NT2/D1 (cell line): ENCODE measurements around the gene SPSB4.

ENCODE experiments used
- DNase-seq: peaks from one replicate; pipeline ENCODE4 v3.0.0-alpha.2; 2011; ENCODE audit warnings: low read depth, low spot score
- H3K27me3 ChIP-seq: 2 replicates; pipeline ENCODE4 v1.6.0; 2011; ENCODE audit warnings: mild to moderate bottlenecking; ENCODE audit not compliant: insufficient read length, insufficient read depth
- H3K36me3 ChIP-seq: 2 replicates; pipeline ENCODE4 v1.6.1; 2011; ENCODE audit warnings: mild to moderate bottlenecking, low read length, mixed read lengths; ENCODE audit not compliant: insufficient read depth, insufficient read length
- H3K4me1 ChIP-seq: 2 replicates; pipeline ENCODE4 v1.5.1; 2011; ENCODE audit not compliant: insufficient read depth, insufficient read length
- H3K4me3 ChIP-seq: 2 replicates; pipeline ENCODE4 v1.5.1; 2011; ENCODE audit warnings: low read depth; ENCODE audit not compliant: insufficient read length
- H3K9ac ChIP-seq: 2 replicates; pipeline ENCODE4 v1.6.0; 2011; ENCODE audit warnings: low read depth; ENCODE audit not compliant: insufficient read length
- H3K9me3 ChIP-seq: 2 replicates; pipeline ENCODE4 v1.5.1; 2011; ENCODE audit warnings: mild to moderate bottlenecking, low read length; ENCODE audit not compliant: insufficient read depth
- SUZ12 ChIP-seq: IDR thresholded peaks from 2 replicates; pipeline ENCODE4 v1.6.1; 2011; ENCODE audit not compliant: insufficient read length, insufficient read depth; ENCODE audit errors: extremely low read depth
- YY1 ChIP-seq: IDR thresholded peaks from 2 replicates; pipeline ENCODE4 v1.6.1; 2011; ENCODE audit not compliant: insufficient read length, insufficient read depth
- ZNF274 ChIP-seq: IDR thresholded peaks from 2 replicates; pipeline ENCODE4 v1.6.1; 2011; ENCODE audit warnings: mild to moderate bottlenecking, low read depth, low read length

The SPSB4 gene

GRCh38 chr3:141178026-141178425, 126.9 kb downstream of the SPSB4 start:
- H3K36me3 ChIP-seq = no peaks in the 10 kb centered on the region
- H3K4me1 ChIP-seq = no peaks in the 10 kb centered on the region
- H3K27me3 ChIP-seq = no peaks in the 10 kb centered on the region
- no peak for DNase-seq
- H3K4me3 ChIP-seq = no peak overlapping the region
- TF ChIP-seq ZNF274 = no peak
- no peak for TF ChIP-seq YY1
- TF ChIP-seq SUZ12 = no peak
- H3K9me3 ChIP-seq = peaks cover 9% of the 10 kb centered on the region
- no peak overlapping the region for H3K9ac ChIP-seq

GRCh38 chr3:141178551-141178950, 127.4 kb downstream of the SPSB4 start:
- no peak for DNase-seq
- peaks cover 9% of the 10 kb centered on the region for H3K9me3 ChIP-seq
- H3K9ac ChIP-seq = no peak overlapping the region
- no peak overlapping the region for H3K4me3 ChIP-seq
- H3K36me3 ChIP-seq = no peaks in the 10 kb centered on the region
- no peaks in the 10 kb centered on the region for H3K4me1 ChIP-seq
- TF ChIP-seq ZNF274 (no peak), YY1 (no peak), SUZ12 (no peak)
- no peaks in the 10 kb centered on the region for H3K27me3 ChIP-seq

GRCh38 chr3:141179983-141180382, 128.8 kb downstream of the SPSB4 start:
- no peak for TF ChIP-seq ZNF274
- no peak for TF ChIP-seq YY1
- no peak for TF ChIP-seq SUZ12
- Histone ChIP-seq H3K9me3 (peaks cover 9% of the 10 kb centered on the region), H3K9ac (no peak overlapping the region), H3K4me1 (no peaks in the 10 kb centered on the region), H3K36me3 (no peaks in the 10 kb centered on the region), H3K4me3 (no peak overlapping the region), H3K27me3 (no peaks in the 10 kb centered on the region)
- no peak for DNase-seq

GRCh38 chr3:141181196-141181595, 130.0 kb downstream of the SPSB4 start:
- TF ChIP-seq ZNF274 = no peak
- TF ChIP-seq YY1 = no peak
- Histone ChIP-seq H3K36me3 (no peaks in the 10 kb centered on the region), H3K9ac (no peak overlapping the region), H3K4me1 (no peaks in the 10 kb centered on the region), H3K4me3 (no peak overlapping the region), H3K9me3 (peaks cover 9% of the 10 kb centered on the region), H3K27me3 (no peaks in the 10 kb centered on the region)
- no peak for DNase-seq

GRCh38 chr3:141181819-141182218, 130.7 kb downstream of the SPSB4 start:
- H3K4me3 ChIP-seq = no peak overlapping the region
- TF ChIP-seq ZNF274 (no peak), SUZ12 (no peak), YY1 (no peak)
- H3K36me3 ChIP-seq = no peaks in the 10 kb centered on the region
- no peaks in the 10 kb centered on the region for H3K4me1 ChIP-seq
- no peaks in the 10 kb centered on the region for H3K27me3 ChIP-seq
- DNase-seq = no peak
- peaks cover 9% of the 10 kb centered on the region for H3K9me3 ChIP-seq
- no peak overlapping the region for H3K9ac ChIP-seq

- H3K4me3 ChIP-seq = no peak overlapping the region
- H3K36me3 ChIP-seq = no peaks in the 10 kb centered on the region
- no peak for DNase-seq
- H3K9ac ChIP-seq = no peak overlapping the region
- TF ChIP-seq SUZ12 (no peak), YY1 (no peak), ZNF274 (no peak)
- H3K27me3 ChIP-seq = no peaks in the 10 kb centered on the region
- peaks cover 9% of the 10 kb centered on the region for H3K9me3 ChIP-seq
- H3K4me1 ChIP-seq = no peaks in the 10 kb centered on the region
Measured at GRCh38 chr3:141183606-141184005, 132.5 kb downstream of the SPSB4 start.

- Histone ChIP-seq H3K9me3 (peaks cover 8% of the 10 kb centered on the region), H3K9ac (no peak overlapping the region), H3K4me3 (no peak overlapping the region), H3K27me3 (no peaks in the 10 kb centered on the region), H3K4me1 (no peaks in the 10 kb centered on the region), H3K36me3 (no peaks in the 10 kb centered on the region)
- DNase-seq = no peak
- no peak for TF ChIP-seq YY1
- no peak for TF ChIP-seq SUZ12
- no peak for TF ChIP-seq ZNF274
Measured at GRCh38 chr3:141184430-141184829, 133.3 kb downstream of the SPSB4 start.

- Histone ChIP-seq H3K9me3 (peaks cover 10% of the 10 kb centered on the region; the same call in 1 of the 2 replicates), H3K9ac (no peak overlapping the region), H3K4me3 (no peak overlapping the region), H3K4me1 (no peaks in the 10 kb centered on the region), H3K27me3 (no peaks in the 10 kb centered on the region), H3K36me3 (no peaks in the 10 kb centered on the region)
- no peak for DNase-seq
- TF ChIP-seq ZNF274 = no peak
- TF ChIP-seq SUZ12 = no peak
- no peak for TF ChIP-seq YY1
Measured at GRCh38 chr3:141191097-141191749, 140.1 kb downstream of the SPSB4 start.
